CD4-positive, alpha-beta T cell treated with Interleukin-15 for 1 hour (primary cell): ENCODE results near the gene BCR.

Source experiments
- DNase-seq: peaks from one replicate; pipeline ENCODE4 v3.0.0-alpha.2; 2020

The BCR gene

DNA sequence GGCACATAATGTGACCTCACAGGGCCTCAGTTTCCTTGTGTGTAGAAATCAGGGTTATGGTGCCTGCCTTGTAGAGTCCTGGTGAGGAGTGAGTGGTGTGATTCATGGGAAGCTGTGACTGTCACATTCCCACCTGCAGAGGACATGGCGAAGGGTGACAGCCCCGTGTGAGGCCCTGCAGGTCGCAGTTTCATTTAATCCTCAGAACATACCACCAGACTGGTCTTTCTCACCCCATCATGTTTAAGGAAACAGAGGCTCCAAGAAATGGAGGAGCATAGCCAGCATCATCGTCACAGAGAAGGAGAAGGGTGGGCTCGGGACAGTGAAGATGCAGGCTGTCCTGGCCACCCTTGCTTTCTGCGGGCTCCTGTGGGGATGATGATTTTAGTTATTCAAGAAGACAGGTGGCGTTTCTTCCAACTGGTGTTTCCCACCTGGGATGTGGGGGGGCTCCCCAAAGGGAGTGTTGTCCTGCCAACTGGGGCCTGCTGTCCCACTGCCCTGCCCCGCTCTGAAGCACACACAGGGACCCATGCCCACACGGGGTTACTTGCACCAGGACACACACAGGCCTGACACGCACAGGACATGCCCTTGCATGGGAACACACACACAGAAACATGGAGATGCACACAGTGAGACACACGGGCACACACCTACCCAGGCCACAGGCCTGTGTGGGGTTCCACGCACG lies 100.2 kb downstream of the BCR start:
- DNase-seq = no peak

GRCh38 chr22:23281053-23281405 lies 100.7 kb downstream of the BCR start:
- DNase-seq = no peak

DNA sequence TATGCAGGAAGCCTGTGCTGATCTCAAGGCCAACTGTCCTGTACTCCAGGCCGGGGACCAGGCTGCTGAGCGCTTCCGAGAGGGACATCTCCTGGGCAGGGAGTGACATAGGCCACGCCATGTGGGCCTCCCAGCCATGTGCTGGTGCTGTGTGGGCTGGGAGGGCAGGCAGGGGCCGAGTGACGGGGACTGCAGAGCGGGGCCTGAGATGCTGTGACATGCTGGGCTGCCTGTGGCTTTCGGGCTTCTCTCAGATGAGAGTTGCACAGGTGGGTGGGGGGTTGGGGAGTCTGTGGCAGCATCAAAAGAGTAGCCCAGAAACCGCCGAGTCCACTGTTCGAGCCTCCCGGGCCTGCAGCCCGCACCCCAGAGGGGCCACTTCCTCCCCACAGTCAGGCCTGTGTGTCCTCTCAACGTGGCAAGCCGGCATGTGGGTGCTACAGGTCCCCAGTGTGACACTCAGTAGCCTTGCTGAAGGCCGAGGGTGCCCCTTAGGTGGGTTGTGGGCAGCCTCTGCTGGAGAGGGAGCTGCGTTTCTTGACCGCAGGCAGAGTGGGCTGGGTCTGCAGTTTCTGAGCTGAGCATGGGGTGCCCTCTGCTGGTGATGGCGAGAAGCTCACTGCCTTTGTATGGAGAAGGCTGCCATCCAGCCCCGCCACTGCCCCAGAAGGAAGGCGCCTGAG lies 101.2 kb downstream of the BCR start:
- peak; percentile 82 for DNase-seq

DNA sequence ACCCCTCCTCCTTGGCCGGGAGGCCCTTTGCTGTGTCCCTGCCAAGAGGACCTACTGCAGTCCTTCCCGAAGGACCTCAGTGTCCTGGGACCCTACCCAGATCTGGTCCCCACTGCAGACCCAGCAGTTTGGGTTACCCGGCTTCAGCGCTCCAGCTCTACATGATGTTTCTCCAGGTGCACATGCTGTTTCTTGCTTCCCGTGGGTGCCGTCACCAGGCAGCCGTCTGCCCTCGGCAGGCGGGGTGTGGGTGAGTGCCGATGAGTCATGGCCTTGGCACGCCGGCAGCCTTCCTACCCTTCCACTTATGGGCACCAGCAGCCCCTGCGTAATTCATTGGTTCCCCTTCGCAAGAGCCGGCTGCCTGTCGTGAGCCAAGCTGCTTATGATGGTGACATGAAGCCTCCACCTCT lies 101.8 kb downstream of the BCR start:
- no peak for DNase-seq

GRCh38 chr22:23282516-23282915 lies 102.2 kb downstream of the BCR start:
- no peak for DNase-seq

- no peak for DNase-seq
Observed at GRCh38 chr22:23282986-23283385, 102.7 kb downstream of the BCR start.

GRCh38 chr22:23283591-23284503 lies 103.5 kb downstream of the BCR start:
- DNase-seq = no peak

DNA sequence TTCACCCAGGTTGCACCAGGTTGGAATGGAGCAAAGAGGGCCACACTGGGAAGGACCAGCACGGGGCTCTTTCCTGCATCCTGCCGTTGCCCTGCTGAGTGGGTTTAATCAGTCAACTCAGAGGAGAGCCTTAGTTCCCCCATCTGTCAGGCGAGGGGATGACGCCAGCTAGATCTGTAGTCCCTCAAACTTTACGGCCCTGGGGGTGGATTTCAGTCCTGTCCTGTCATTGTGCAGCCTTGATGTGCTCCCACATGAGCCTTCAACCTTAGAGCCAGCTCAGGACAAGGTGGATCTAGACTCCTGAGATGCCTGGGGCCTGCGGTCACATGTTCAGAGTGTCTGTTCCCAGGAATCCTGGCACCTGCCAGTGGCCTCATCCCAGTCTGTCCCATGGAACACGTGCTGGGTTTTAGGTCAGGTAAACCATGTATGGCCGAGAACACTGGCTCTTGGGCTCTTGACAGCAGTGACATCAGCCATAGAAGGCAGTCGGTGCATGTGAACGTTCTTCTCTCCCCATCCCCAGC lies 104.3 kb downstream of the BCR start:
- no peak for DNase-seq

GRCh38 chr22:23285236-23285635 lies 104.9 kb downstream of the BCR start:
- DNase-seq = no peak

DNA sequence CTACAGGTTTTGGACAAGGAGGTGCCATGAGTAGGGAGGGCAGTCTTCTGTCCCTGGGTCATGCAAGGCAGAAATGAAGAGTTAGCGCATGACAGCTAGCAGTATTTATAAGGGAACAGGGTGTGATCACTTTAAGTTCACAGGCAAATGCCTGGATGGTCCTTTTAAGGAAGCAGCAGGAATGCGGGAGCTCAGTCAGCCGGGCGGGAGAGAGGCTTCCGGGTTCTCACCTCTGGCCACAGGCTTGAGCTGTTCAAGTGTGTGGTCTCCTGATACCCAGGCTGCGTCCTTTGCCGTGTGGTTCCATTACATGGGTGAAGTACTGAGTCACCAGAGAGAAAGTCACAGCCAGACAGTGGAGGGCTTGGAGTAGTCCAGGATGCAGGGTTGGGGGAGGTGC lies 105.4 kb downstream of the BCR start:
- no peak for DNase-seq

DNA sequence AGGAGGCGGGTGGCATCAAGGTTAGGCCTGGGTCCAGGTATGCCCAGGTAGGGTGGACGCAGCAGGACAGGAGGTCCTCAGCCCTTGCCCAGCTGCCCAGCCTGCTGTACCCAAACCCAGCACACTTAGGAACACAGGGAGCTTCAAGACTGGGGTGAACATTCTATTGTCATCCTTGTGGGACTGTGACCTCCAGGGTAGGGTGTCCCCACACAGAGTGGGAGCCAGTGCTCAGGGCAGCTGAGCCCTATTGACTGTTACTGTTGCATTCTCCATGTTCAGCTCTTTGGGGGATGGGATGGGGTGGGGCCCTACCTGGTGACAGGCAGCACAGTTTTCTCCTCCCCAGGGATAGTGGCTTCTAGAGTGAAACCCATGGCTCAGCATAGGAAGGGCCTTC lies 106.0 kb downstream of the BCR start:
- DNase-seq = no peak

- DNase-seq = no peak
Observed at GRCh38 chr22:23287136-23288095, 107.1 kb downstream of the BCR start.

DNA sequence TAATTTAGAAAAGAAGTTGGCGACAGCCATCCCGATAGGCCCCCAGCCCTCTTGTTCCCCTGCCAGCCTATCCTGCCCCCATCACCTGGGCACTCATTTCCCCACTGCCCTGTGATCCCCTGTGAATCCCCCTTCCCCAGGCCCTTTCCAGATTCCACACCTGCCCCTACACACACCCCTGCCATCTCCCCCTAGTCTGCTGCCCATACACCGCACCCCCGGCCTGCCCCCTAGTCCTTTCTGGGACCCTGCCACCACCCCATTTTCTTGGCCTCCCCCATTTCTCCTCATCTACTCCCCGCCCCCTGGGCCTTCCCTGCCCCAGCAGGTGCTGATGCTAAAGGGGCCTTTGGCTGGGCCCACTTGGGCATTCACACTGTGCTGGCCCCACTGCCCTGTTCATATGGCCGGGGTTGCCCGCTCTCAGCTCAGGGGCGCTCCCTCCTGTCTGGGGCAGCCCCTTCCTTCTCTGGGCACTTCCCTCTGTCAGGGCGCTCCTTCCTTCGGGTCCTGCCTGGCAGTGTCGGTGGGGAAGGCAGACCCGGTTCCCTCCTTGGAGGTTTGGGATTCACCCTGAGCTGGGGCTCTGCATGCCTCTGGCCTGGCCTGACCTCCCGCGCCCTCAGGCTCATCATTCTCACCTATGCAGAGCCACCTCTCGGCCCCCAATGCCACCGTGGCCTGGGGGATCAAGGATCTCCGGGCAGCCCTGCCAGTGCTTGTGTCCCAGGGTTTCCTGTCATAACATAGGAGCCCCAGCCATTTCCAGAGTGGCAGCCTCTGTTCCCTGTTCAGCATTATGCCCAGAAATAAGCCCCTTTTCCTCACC lies 108.2 kb downstream of the BCR start:
- DNase-seq = no peak

GRCh38 chr22:23289130-23289503 lies 108.8 kb downstream of the BCR start:
- DNase-seq = no peak

DNA sequence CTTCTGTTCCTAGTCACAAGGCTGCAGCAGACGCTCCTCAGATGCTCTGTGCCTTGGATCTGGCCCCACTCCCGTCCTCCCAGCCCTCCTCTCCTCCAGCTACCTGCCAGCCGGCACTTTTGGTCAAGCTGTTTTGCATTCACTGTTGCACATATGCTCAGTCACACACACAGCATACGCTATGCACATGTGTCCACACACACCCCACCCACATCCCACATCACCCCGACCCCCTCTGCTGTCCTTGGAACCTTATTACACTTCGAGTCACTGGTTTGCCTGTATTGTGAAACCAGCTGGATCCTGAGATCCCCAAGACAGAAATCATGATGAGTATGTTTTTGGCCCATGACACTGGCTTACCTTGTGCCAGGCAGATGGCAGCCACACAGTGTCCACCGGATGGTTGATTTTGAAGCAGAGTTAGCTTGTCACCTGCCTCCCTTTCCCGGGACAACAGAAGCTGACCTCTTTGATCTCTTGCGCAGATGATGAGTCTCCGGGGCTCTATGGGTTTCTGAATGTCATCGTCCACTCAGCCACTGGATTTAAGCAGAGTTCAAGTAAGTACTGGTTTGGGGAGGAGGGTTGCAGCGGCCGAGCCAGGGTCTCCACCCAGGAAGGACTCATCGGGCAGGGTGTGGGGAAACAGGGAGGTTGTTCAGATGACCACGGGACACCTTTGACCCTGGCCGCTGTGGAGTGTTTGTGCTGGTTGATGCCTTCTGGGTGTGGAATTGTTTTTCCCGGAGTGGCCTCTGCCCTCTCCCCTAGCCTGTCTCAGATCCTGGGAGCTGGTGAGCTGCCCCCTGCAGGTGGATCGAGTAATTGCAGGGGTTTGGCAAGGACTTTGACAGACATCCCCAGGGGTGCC lies 109.8 kb downstream of the BCR start:
- peak; percentile 45 for DNase-seq

- DNase-seq = no peak
Observed at GRCh38 chr22:23291806-23292452, 111.6 kb downstream of the BCR start.

DNA sequence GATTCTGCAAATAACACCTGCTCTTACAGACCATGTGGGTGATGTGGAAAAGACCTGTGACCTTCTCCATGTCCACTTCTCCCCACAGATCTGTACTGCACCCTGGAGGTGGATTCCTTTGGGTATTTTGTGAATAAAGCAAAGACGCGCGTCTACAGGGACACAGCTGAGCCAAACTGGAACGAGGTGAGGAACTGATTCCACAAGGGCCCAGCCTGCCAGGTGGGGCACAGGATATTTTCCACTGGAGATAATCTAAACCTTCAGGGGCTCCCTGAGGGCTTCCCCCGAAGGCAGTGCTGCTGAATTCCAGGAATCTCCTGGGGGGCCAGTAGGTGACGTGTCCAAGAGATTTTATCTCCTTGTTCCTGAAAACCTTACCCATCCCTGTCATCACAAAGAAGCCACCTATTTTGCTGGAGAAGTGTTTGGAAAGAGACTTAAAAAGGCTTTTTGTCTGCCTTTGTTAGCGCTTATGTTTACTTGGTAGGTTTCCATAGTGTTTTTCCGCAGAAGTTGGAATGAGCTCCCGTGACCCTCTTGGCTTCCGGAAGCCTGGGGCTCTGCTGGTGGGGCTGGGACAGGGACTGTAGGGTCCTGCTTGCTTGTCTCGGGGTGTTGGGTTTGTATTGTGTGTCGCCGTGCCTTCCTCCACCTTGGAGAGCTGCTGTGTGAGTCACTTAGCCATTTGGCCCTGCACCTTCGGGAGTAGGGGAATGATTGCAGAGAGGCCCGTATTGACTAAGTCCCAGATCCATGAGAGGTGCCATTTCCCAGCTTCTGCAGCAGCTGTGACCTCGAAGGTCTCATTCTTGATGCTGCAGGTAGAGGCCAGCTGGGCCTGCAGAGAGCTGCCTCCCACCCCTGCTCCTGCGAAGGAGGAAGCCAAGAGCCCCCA lies 112.4 kb downstream of the BCR start:
- no peak for DNase-seq

DNA sequence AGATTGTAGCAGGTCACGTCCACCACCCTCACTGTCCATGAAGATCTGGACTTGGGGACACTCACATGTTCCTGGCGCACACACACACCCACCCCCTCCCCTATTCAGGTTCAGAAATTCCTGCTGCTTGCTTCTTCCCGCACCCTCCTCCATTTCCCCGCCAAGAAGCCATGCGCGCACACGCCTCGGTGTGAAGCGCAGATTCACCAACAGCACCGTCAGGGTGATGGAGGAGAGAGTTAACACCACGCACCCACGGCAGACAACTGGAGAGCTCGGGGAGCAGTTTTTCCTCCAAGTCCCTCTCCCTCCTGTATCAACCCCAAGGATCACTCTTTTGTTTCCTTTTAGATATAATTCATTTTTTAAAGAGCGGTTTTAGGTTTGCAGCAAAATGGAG lies 113.4 kb downstream of the BCR start:
- no peak for DNase-seq

GRCh38 chr22:23294221-23294620 lies 113.9 kb downstream of the BCR start:
- DNase-seq = no peak
